Stimulated activated CD4-positive, alpha-beta T cell treated with anti-CD3 and anti-CD28 coated beads, Interleukin-2, amount 100 ng/mL, for 48 hours (primary cell): ENCODE results near the gene DGKI.

ENCODE experiments used
- DNase-seq, 2 donors: peaks; one replicate each; pipeline ENCODE4 v3.0.0-alpha.2; 2020

DGKI gene

GRCh38 chr7:137590071-137590755 is 256.6 kb downstream of the DGKI start:
- no peak for DNase-seq

GRCh38 chr7:137587326-137587725 is 259.4 kb downstream of the DGKI start:
- no peak for DNase-seq

GRCh38 chr7:137585591-137585990 is 261.2 kb downstream of the DGKI start:
- no peak for DNase-seq

GRCh38 chr7:137583172-137583571 is 263.6 kb downstream of the DGKI start:
- DNase-seq, result no peak

GRCh38 chr7:137579913-137580640 is 266.7 kb downstream of the DGKI start:
- no peak for DNase-seq

GRCh38 chr7:137578541-137578940 is 268.2 kb downstream of the DGKI start:
- DNase-seq, result no peak

- DNase-seq, result no peak
Observed at GRCh38 chr7:137577184-137577583, 269.6 kb downstream of the DGKI start.

- DNase-seq, result no peak
Observed at GRCh38 chr7:137576481-137576880, 270.3 kb downstream of the DGKI start.

GRCh38 chr7:137574812-137575211 is 272.0 kb downstream of the DGKI start:
- DNase-seq, result no peak

GRCh38 chr7:137572056-137572784 is 274.6 kb downstream of the DGKI start:
- no peak for DNase-seq

GRCh38 chr7:137564677-137565076 is 282.1 kb downstream of the DGKI start:
- DNase-seq, result no peak

- no peak for DNase-seq
Observed at GRCh38 chr7:137563981-137564380, 282.8 kb downstream of the DGKI start.

GRCh38 chr7:137547485-137547884 is 299.3 kb downstream of the DGKI start:
- no peak for DNase-seq

- DNase-seq, result no peak
Observed at GRCh38 chr7:137546671-137547070, 300.1 kb downstream of the DGKI start.

GRCh38 chr7:137546009-137546408 is 300.8 kb downstream of the DGKI start:
- no peak for DNase-seq

- no peak for DNase-seq
Observed at GRCh38 chr7:137545059-137545716, 301.6 kb downstream of the DGKI start.

GRCh38 chr7:137544453-137545058 is 302.2 kb downstream of the DGKI start:
- no peak for DNase-seq

- no peak for DNase-seq
Observed at GRCh38 chr7:137539111-137539715, 307.6 kb downstream of the DGKI start.

GRCh38 chr7:137538361-137538762 is 308.4 kb downstream of the DGKI start:
- DNase-seq, result no peak

GRCh38 chr7:137535579-137535978 is 311.2 kb downstream of the DGKI start:
- DNase-seq, result no peak

- DNase-seq, result no peak
Observed at GRCh38 chr7:137531671-137532070, 315.1 kb downstream of the DGKI start.

GRCh38 chr7:137527634-137528033 is 319.1 kb downstream of the DGKI start:
- no peak for DNase-seq
